Measurements from ENCODE around the gene LTC4S.

LTC4S gene

GRCh38 chr5:179795863-179796833 lies 2.4 kb downstream of the LTC4S start:
- DNase-seq: peak; percentile 60 to 73

DNA sequence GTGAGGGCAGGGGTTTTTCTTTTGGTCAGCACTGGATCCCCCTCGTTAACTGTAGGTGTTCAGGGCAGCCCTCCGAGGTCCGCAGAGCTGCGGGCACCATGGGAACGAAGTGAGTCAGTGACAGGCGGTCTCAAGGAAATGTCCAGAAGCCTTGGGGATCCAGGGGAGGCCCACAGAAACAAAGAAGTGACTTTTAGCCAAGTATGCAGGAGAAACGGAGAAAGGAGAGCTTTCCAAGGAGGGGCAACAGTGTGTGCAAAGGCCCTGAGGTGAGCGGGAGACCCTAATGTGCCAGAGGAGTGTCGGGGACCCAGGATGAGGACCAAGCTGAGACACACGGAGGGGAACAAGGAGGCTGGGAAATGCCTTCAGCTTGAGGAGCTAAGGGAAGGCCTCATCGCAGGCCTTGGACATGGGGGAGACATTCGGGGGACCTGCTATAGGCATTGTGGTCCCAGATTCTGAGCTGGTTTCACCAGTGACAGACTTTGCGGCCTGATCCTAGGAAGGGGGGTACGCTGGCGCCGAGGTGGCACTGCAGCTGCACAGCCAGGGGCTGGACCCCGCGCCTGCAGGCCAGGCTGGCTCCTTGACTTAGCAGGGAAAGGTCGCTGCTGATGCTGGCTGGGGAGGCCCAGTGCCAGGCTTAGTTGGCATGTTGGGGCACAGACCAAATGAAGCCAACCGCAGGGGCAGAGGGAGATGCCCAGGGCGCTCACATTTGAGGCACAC lies 3.3 kb downstream of the LTC4S start:
- DNase-seq: no peak

GRCh38 chr5:179797741-179798140 lies 4.0 kb downstream of the LTC4S start:
- DNase-seq: no peak

- no peak for DNase-seq
Measured at GRCh38 chr5:179798144-179798770, 4.5 kb downstream of the LTC4S start.

GRCh38 chr5:179798771-179799643 lies 5.2 kb downstream of the LTC4S start:
- DNase-seq: no peak

DNA sequence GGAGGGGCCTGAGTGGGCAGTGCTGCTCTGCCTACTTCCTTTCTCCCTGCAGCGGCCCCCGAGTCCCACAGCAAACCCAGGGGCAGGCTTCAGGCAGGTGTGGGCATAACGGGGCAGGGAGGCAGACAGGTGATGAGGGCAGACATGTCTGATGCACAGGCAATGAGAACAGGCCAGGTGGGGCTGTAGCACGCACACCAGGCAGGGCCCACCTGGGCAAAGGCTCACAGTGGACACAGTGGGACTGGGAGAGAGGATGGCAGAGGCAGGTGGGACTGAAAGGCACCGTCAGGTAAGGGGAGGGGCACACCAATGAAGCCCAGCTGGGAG lies 5.8 kb downstream of the LTC4S start:
- DNase-seq: no peak

DNA sequence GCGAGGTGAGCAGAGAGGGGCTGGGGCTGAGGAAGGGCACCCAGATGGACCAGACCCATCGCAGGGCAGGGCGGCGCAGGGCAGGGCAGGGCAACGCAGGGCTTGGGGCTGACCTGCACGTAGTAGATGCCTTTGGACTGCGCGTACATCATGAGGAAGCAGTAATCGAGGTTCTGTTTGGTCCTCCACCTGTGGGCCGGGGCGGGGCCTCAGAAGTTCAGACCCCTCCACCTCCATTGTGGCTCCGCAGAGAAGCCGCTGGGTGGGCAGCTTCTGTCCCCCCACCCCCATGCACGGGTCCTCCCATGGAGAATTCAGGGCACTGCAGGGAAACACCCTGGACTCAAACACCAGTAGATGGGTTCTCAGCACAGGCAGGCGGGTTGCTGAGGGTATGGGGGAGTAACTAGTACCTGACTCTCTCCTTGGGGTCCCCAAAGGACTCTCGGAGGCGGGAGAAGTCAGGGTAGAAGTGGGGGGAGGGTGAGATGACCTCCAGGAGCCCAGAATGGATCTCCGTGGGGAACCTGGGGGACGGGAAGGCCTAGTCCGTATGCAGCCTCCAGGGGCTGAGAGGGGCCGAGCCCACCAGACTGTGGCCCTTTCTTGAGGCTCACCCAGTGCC lies 6.4 kb downstream of the LTC4S start:
- DNase-seq: no peak

DNA sequence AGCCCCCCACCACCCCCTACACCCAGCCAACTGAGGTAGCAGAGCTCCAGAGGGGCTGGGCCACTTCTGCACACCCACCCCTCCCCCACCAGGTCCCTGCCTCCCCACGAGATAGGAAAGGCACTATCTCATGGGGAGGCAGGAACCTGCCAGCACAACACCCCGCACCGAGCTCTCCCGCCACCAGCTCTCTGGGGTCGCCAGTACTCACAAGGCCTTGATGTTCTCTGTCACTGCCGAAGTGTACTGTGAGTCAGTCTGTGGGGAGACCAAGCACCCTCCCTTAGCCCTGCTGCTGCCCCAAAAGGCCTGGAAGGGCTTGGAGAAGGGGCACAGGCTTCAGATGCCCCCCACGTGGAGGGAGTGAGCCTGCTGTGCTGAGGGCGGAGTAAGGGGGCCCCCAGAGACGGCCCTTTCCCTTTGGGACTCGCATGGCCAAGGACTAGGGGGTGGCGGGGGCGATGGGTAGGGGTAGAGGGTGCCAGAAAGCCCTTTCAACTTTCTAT lies 7.0 kb downstream of the LTC4S start:
- no peak for DNase-seq

DNA sequence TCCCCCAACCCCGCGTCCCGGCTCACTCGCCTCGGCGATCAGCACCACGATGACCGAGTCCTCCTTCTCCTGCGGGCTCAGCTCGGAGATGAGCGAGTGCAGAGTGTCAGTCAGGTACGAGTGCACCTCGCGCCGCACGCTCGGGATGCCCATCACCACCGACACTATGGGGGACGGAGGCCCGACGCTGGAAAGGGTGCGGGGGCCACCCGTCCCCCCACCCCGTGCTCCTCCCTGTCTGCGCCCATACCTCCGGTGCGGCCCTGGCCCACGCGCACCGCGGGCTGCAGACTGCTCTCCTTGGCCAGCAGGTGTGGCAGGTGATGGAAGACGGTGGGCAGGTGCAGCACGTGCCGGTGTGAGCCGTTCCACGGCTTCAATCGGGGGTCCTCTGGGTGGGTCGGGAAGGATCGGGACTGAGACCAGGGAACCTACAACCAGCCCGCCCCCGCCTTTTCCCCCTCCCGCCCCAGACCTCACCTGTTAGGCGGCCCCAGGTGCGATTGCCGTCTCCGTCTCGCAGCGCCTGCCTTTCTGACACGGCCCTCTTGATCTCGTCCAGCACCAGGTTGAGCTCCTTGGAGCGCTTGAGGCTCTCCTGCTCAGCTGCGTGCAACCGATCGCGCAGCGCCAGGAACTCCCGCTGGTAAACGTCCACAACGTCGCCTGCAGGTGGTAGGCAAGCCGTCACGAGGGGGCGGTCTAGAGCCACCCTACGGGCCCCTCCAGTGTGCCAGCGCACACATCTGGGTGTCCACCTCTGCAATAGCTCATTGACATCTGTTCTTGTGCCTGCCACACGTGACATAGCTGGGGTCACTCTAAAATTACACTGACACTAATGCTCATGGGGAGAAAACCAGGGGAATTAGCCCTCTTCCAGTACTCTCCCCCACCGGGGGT lies 7.8 kb downstream of the LTC4S start:
- DNase-seq: peak; percentile 79 to 86

GRCh38 chr5:179802207-179802883 lies 8.6 kb downstream of the LTC4S start:
- DNase-seq: no peak

DNA sequence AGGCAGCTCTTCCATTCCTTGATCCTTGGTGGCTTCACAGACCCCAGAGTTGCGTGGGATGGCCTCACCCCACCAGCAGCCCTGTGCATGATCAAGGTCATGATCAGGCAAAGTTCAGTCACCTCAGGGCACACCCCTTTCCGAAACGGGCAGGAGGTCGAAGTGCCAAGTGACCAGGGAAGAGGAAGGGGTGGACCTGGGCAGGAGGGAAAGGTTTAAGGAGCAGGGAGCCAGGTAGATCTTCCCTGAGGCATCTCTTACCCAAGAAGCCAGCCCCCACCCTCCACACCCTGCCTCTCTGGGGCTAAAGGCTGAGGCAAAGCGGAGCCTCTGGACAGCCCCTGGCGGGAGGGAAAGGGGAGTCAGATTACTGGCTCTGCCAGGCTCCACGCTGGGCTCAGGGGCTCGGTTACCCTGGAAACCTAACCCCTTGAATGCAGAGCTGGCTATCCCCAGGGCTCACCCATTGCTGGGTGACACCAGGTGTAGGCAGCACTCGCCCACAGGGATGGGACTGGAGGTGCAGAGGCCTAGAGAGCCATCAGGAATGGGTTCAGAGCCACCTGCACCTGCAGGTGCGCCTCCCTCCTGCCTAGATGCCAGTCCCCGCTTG lies 9.3 kb downstream of the LTC4S start:
- DNase-seq: no peak

- peak; percentile 45 to 46 for DNase-seq
Measured at GRCh38 chr5:179803651-179804554, 10.1 kb downstream of the LTC4S start.

- no peak for DNase-seq
Measured at GRCh38 chr5:179804555-179804947, 10.8 kb downstream of the LTC4S start.

DNA sequence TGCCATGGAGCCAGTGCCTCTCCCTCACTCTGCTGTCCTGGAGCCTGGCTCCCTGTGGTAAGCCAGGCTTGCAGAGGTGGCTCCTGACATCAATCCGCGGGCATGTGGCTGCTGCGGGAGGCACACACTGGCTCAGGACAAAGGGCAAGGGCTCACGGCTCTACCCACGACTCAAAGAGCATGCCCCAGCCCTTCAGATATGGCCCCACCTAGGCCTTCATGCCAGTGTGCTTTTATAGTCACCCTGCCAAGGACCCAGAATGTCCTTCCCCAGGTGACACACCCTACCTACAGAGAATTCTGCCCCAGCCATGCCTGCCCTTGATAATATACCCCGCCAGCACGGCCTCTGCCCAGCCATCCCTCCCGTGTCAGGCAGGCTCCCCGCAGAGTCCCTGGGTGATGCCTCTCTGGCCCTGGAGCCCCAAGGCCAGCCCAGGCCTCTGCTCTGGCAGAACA lies 11.3 kb downstream of the LTC4S start:
- DNase-seq: no peak

- DNase-seq: peak in 1 of 2 experiments; percentile 38
Measured at GRCh38 chr5:179805529-179806249, 11.9 kb downstream of the LTC4S start.

DNA sequence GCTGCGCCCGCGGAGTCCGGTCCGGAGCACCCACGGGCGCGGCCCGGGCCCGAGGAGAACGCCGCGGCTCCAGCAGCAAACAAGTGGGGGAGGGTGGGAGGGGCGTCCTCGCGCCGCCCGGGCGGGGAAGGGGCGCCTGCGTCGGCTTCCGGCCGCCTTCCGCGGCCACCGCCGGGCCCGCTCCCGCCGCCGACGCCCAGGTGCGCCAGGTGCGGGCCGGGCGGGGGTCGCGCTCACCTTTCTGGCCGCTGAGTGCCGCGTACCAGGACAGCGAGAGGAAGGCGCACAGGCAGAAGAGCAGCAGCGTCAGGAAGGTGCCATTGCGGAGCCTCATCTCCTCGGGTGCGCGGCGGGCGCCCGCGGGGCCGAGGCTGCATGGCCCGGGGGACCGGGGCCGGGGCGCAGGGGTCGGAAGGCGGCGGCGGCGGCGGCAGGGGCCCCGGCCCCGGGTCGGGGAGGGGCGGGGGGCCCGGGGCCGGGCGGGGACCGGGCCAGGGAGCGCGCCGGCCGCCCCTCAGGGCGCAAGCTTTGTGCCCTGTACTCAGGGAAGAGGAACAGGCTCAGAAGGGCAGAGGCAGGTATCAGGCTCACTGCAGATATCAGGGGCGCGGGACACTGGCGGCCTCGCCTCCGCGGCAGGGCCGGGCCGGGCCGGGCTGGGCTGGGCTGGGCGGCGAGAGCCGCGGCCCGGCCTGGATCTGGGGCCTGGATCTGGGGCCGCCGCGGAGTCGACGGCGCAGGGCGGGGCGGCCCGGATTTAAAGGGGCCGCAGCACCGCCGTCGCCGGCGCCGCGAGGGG lies 12.7 kb downstream of the LTC4S start, which contains the start of gene MGAT4B:
MGAT4B (minus strand) TSS at position 617 of the 799 bp plus-strand sequence; CDS start at position 334, 283 bp downstream.
- DNase-seq: peak; percentile 44 to 69

All from stimulated activated CD4-positive, alpha-beta T cell treated with anti-CD3 and anti-CD28 coated beads, Interleukin-4, amount 100 ng/mL, for 4 hours (primary cell).